ENCODE data around the gene ALKBH1. TPM values are rescaled to one million over a fixed set of nuclear protein-coding genes. Genes with fewer than 3 reads are reported as not detected.
"Not testable (repeated sequence)": the region's sequence is repeated elsewhere in the genome, so short reads cannot be mapped to it uniquely, and the experiment has no call there.

ALKBH1 gene
- total and polyA plus RNA-seq, 2 donors (not counting 3 experiments of a cell fraction or from before 2014, with no cell fraction given), result 10.2 to 14.8 TPM

DNA sequence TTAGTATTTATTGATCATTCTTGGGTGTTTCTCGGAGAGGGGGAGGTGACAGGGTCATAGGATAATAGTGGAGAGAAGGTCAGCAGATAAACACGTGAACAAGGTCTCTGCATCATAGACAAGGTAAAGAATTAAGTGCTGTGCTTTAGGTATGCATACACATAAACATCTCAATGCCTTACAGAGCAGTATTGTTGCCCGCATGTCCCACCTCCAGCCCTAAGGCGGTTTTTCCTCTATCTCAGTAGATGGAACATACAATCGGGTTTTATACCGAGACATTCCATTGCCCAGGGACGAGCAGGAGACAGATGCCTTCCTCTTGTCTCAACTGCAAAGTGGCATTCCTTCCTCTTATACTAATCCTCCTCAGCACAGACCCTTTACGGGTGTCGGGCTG lies 46.3 kb downstream of the ALKBH1 start:
- H2AFZ ChIP-seq (ENCODE audit: low read depth, low read length); H3K27ac ChIP-seq (ENCODE audit: insufficient read depth, low read depth, low read length); CTCF ChIA-PET; H3K27me3 ChIP-seq (ENCODE audit: control insufficient read depth in 2 of 2, insufficient read depth in 2 of 2, low read length in 2 of 2); FAIRE-seq; H4K20me1 ChIP-seq (replicated peaks; ENCODE audit: control insufficient read depth, extremely low read depth, insufficient read depth, low read length); H3K4me2 ChIP-seq (ENCODE audit: insufficient read depth, low read length); intact Hi-C loops (cut with micrococcal nuclease); POLR2A ChIA-PET; BruUV-seq (replicated peaks); H3K36me3 ChIP-seq (ENCODE audit: control insufficient read depth in 2 of 2, extremely low read depth in 1 of 2, insufficient read depth in 2 of 2, low read length in 2 of 2); H3K9me1 ChIP-seq (replicated peaks; ENCODE audit: control insufficient read depth, extremely low read depth, insufficient read depth, low read length); DNase-seq (ENCODE audit: low read depth, low spot score); H3K9ac ChIP-seq (replicated peaks; ENCODE audit: extremely low read depth, insufficient read depth, low read length); H3K4me3 ChIP-seq (replicated peaks in 1 of 3; ENCODE audit: insufficient read depth in 1 of 3, low read depth in 1 of 3, low read length in 3 of 3); dilution Hi-C loops (cut with MboI; ENCODE audit: extremely low pct_ligation_motif_present, low sequenced_read_pairs); H3K79me2 ChIP-seq (ENCODE audit: control insufficient read depth, insufficient read depth, low read length); H3K9me3 ChIP-seq (replicated peaks; ENCODE audit: control insufficient read depth, insufficient read depth, low read length): not testable (repeated sequence)
- peaks cover 12% of the 10 kb centered on the region for H3K4me1 ChIP-seq (ENCODE audit: control insufficient read depth, extremely low read depth, insufficient read depth, low read length)

GRCh38 chr14:77660754-77661153 lies 47.1 kb downstream of the ALKBH1 start:
- ChIA-PET POLR2A (no interaction called here), CTCF (no interaction called here)
- Histone ChIP-seq H3K4me2 (ENCODE audit: insufficient read depth, low read length) (no peak overlapping the region), H4K20me1 (replicated peaks; ENCODE audit: control insufficient read depth, extremely low read depth, insufficient read depth, low read length) (no peaks in the 10 kb centered on the region), H3K9ac (replicated peaks; ENCODE audit: extremely low read depth, insufficient read depth, low read length) (no peak overlapping the region), H2AFZ (ENCODE audit: low read depth, low read length) (no peak overlapping the region), H3K4me3 (replicated peaks in 1 of 3; ENCODE audit: insufficient read depth in 1 of 3, low read depth in 1 of 3, low read length in 3 of 3) (no peak overlapping the region), H3K9me3 (replicated peaks; ENCODE audit: control insufficient read depth, insufficient read depth, low read length) (no peaks in the 10 kb centered on the region), H3K4me1 (ENCODE audit: control insufficient read depth, extremely low read depth, insufficient read depth, low read length) (peaks cover 12% of the 10 kb centered on the region), H3K9me1 (replicated peaks; ENCODE audit: control insufficient read depth, extremely low read depth, insufficient read depth, low read length) (no peaks in the 10 kb centered on the region), H3K27me3 (ENCODE audit: control insufficient read depth in 2 of 2, insufficient read depth in 2 of 2, low read length in 2 of 2) (no peaks in the 10 kb centered on the region), H3K27ac (ENCODE audit: insufficient read depth, low read depth, low read length) (no peak overlapping the region), H3K79me2 (ENCODE audit: control insufficient read depth, insufficient read depth, low read length) (no peaks in the 10 kb centered on the region), H3K36me3 (ENCODE audit: control insufficient read depth in 2 of 2, extremely low read depth in 1 of 2, insufficient read depth in 2 of 2, low read length in 2 of 2) (no peaks in the 10 kb centered on the region)
- intact Hi-C loops (cut with micrococcal nuclease), result no loop called here
- no peak for FAIRE-seq
- dilution Hi-C loops (cut with MboI; ENCODE audit: extremely low pct_ligation_motif_present, low sequenced_read_pairs), result no loop called here
- no peak for DNase-seq (ENCODE audit: low read depth, low spot score)
- TF ChIP-seq POLR2A (IDR thresholded peaks at IDR 0.05; ENCODE audit: low read depth, low read length) (no peak), EZH2 (IDR thresholded peaks at IDR 0.05; ENCODE audit: borderline replicate concordance, low read depth, low read length, severe bottlenecking) (no peak), MYC (IDR thresholded peaks at IDR 0.05; ENCODE audit: low read depth, low read length) (no peak), MAX (IDR thresholded peaks at IDR 0.05; ENCODE audit: insufficient read depth, insufficient read length) (no peak), POLR2AphosphoS5 (IDR thresholded peaks at IDR 0.05; ENCODE audit: insufficient read depth, low read depth, low read length) (no peak), FOS (IDR thresholded peaks at IDR 0.05; ENCODE audit: borderline replicate concordance, insufficient read depth, low read length) (no peak), GATA2 (IDR thresholded peaks at IDR 0.05; ENCODE audit: insufficient read depth, insufficient read length, low read depth, low read length) (no peak), JUN (IDR thresholded peaks at IDR 0.05; ENCODE audit: borderline replicate concordance, insufficient read depth, insufficient read length, low read depth) (no peak)
- TF ChIP-seq, protein P1, sequence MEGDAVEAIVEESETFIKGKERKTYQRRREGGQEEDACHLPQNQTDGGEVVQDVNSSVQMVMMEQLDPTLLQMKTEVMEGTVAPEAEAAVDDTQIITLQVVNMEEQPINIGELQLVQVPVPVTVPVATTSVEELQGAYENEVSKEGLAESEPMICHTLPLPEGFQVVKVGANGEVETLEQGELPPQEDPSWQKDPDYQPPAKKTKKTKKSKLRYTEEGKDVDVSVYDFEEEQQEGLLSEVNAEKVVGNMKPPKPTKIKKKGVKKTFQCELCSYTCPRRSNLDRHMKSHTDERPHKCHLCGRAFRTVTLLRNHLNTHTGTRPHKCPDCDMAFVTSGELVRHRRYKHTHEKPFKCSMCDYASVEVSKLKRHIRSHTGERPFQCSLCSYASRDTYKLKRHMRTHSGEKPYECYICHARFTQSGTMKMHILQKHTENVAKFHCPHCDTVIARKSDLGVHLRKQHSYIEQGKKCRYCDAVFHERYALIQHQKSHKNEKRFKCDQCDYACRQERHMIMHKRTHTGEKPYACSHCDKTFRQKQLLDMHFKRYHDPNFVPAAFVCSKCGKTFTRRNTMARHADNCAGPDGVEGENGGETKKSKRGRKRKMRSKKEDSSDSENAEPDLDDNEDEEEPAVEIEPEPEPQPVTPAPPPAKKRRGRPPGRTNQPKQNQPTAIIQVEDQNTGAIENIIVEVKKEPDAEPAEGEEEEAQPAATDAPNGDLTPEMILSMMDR (IDR thresholded peaks at IDR 0.05; ENCODE audit: extremely low read depth in 1 of 2, insufficient read depth in 1 of 2, low read depth in 1 of 2, low read length in 2 of 2), result no peak
- BruUV-seq (replicated peaks), result no TSS peak

Measured in endothelial cell of umbilical vein (primary cell).